Panc1 (cell line): Measurements from ENCODE around the gene INPP1. TPM values are rescaled to one million over a fixed set of nuclear protein-coding genes. Genes with fewer than 3 reads are reported as not detected.

ENCODE experiments used
- ATAC-seq: fragments of 200-7000 bp; cut with Tn5 transposase; 2 replicates; pipeline ENCODE4 v1.9.1; 2020; ENCODE audit warnings: mild to moderate bottlenecking, moderate library complexity
- BruUV-seq: library from RNA; stranded (reverse); fragments of 400-500 nt; replicated peaks from 2 replicates; lab custom pipeline; 2021; lab: Mats Ljungman, UMichigan
- CTCF ChIA-PET: fragments of 300-600 bp; sonication (Branson Sonifier 250); formaldehyde crosslinking; loops from one replicate; lab custom pipeline; 2022; ENCODE audit warnings: antibody characterized with exemption; lab: Charles Lee
- POLR2A ChIA-PET: fragments of 300-600 bp; sonication (Branson Sonifier 250); formaldehyde crosslinking; loops from one replicate; lab custom pipeline; 2022; ENCODE audit warnings: antibody characterized with exemption; lab: Charles Lee
- DNase-seq: peaks from one replicate; pipeline ENCODE4 v3.0.0-alpha.2; 2010; ENCODE audit warnings: low read depth, low spot score
- H3K27ac ChIP-seq: 2 replicates; pipeline ENCODE4 v1.5.1; 2011; ENCODE audit warnings: mild to moderate bottlenecking, low read length, inconsistent platforms
- H3K27me3 ChIP-seq: fragments of 200-500 bp; sonication (Bioruptor generic); 2 replicates; pipeline ENCODE4 v1.6.0; 2014; ENCODE audit warnings: low read length, inconsistent platforms; ENCODE audit not compliant: control insufficient read depth, insufficient read depth
- H3K36me3 ChIP-seq: fragments of 200-500 bp; sonication (Bioruptor generic); 2 replicates; pipeline ENCODE4 v1.5.1; 2014; ENCODE audit warnings: inconsistent platforms, mild to moderate bottlenecking, low read length, moderate library complexity; ENCODE audit not compliant: control insufficient read depth, insufficient read depth
- H3K4me1 ChIP-seq: 2 replicates; pipeline ENCODE4 v1.5.1; 2011; ENCODE audit warnings: inconsistent platforms, mild to moderate bottlenecking, low read length, moderate library complexity; ENCODE audit not compliant: control insufficient read depth, insufficient read depth
- H3K4me3 ChIP-seq, 2 experiments: 2 replicates each; pipeline ENCODE4 v1.5.1; 2011 to 2012; ENCODE audit warnings: low read depth in 2 of 2, low read length in 2 of 2, mild to moderate bottlenecking in 2 of 2, inconsistent platforms in 1 of 2, moderate library complexity in 1 of 2
- H3K9me3 ChIP-seq: fragments of 200-500 bp; sonication (Bioruptor generic); 2 replicates; pipeline ENCODE4 v1.5.1; 2014; ENCODE audit warnings: low read depth, mild to moderate bottlenecking, inconsistent platforms, low read length, moderate library complexity; ENCODE audit not compliant: control insufficient read depth, insufficient read depth
- CTCF ChIP-seq: fragments of 450-650 bp; IDR thresholded peaks from 2 replicates; pipeline ENCODE4 v1.5.1; 2017; ENCODE audit warnings: mild to moderate bottlenecking
- POLR2AphosphoS5 ChIP-seq: IDR thresholded peaks from 2 replicates; pipeline ENCODE4 v1.6.1; 2012; ENCODE audit warnings: mild to moderate bottlenecking, low read depth, low read length, moderate library complexity
- REST ChIP-seq, 2 experiments: IDR thresholded peaks; 2 replicates each; pipeline ENCODE4 v1.6.1; 2011 to 2012; ENCODE audit warnings: low read depth in 2 of 2, control low read depth in 1 of 2, low read length in 1 of 2, mild to moderate bottlenecking in 1 of 2, moderate library complexity in 1 of 2; ENCODE audit not compliant: insufficient read depth in 1 of 2
- SIN3A ChIP-seq: IDR thresholded peaks from 2 replicates; pipeline ENCODE4 v1.6.1; 2012; ENCODE audit warnings: low read depth, mild to moderate bottlenecking, low read length, moderate library complexity, borderline replicate concordance; ENCODE audit not compliant: insufficient read depth
- TCF7L2 ChIP-seq: IDR thresholded peaks from 2 replicates; pipeline ENCODE4 v1.6.1; 2011; ENCODE audit warnings: mild to moderate bottlenecking, low read depth, low read length, inconsistent platforms
- in situ Hi-C: cut with HindIII; loops from 2 replicates; pipeline ENCODE4 v1.10.0; 2016; ENCODE audit warnings: low sequenced_read_pairs, low pct_unique_long_range_greater_than_20kb
- intact Hi-C: fragments of 100-400 bp; cut with micrococcal nuclease; formaldehyde crosslinking; loops from one replicate; pipeline ENCODE4 v1.10.0; 2022; ENCODE audit not compliant: unreplicated experiment
- total RNA-seq: library from RNA; stranded (reverse); gene quantifications from one replicate; pipeline ENCODE4 v1.2.1, GENCODE V29; 2021; ENCODE audit not compliant: unreplicated experiment

INPP1 gene
- total RNA-seq, 1 experiment from 2014 or later = 10.8 TPM

DNA sequence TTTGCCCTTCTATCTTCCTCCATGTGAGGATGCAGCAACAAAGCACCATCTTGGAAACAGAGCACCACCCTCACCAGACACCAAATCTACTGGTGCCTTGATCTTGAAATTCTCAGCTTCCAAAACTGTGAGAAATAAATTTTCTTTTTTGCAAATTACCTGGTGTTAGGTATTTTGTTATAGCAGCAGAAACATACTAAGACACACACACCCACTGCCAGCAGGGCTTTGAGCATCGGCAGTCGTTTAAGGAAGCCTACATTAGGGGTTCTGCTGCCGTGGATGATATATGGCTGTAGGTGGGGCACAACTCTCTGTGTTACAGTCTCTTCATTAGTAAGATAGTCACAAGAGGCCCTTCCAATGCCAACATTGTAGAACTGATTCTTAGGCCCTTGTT, 44.0 kb downstream of the INPP1 start:
- H3K36me3 ChIP-seq = no peaks in the 10 kb centered on the region
- peaks cover 3% of the 10 kb centered on the region; the same call in 1 of the 2 replicates for H3K27me3 ChIP-seq
- CTCF ChIA-PET = no interaction called here
- H3K9me3 ChIP-seq = no peaks in the 10 kb centered on the region
- ATAC-seq (no peak), DNase-seq (no peak)
- BruUV-seq = no TSS peak
- H3K27ac ChIP-seq = no peak overlapping the region
- H3K4me3 ChIP-seq = no peak overlapping the region
- POLR2A ChIA-PET = no interaction called here
- TF ChIP-seq REST (IDR thresholded peaks at IDR 0.05; ENCODE audit: insufficient read depth in 1 of 2, low read depth in 2 of 2, low read length in 1 of 2) = no peak
- no peak for TF ChIP-seq POLR2AphosphoS5
- no peak for TF ChIP-seq CTCF
- no peak for TF ChIP-seq TCF7L2
- intact Hi-C loops = loop anchor here (10.0 kb wide), 1 partner anchor 417 kb away; no protein-coding TSS in a partner anchor
- H3K4me1 ChIP-seq = no peaks in the 10 kb centered on the region
- in situ Hi-C loops = no loop called here

DNA sequence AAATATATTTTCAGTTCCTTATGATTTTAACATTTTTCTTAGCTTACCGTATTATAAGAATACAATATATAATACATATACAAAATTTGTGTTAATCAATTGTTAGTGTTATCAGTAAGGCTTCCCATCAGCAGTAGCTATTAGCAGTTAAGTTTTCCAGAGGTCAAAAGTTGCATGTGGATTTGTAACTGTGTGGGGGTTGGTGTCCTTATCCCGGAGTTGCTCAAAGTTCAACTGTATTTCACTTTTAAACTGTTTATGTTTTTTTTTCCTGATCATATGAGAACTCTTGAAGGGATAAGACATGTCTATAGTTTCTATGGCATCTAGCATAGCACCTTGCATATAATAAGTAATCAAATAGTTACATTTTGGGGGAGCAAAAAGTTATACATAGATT, 52.9 kb downstream of the INPP1 start:
- ChIA-PET POLR2A (no interaction called here), CTCF (no interaction called here)
- intact Hi-C loops = no loop called here

More for the DNA sequence above, 52.9 kb downstream of the INPP1 start:
- Histone ChIP-seq H3K9me3 (no peaks in the 10 kb centered on the region), H3K36me3 (no peaks in the 10 kb centered on the region), H3K4me3 (no peak overlapping the region), H3K4me1 (no peaks in the 10 kb centered on the region), H3K27me3 (peaks cover 5% of the 10 kb centered on the region; the same call in 1 of the 2 replicates), H3K27ac (no peak overlapping the region)
- ATAC-seq (no peak), DNase-seq (no peak)
- TF ChIP-seq TCF7L2 (no peak), SIN3A (no peak), CTCF (no peak), POLR2AphosphoS5 (no peak), REST (IDR thresholded peaks at IDR 0.05; ENCODE audit: insufficient read depth in 1 of 2, low read depth in 2 of 2, low read length in 1 of 2) (no peak)
- in situ Hi-C loops = no loop called here
- no TSS peak for BruUV-seq
